ENCODE results near the gene OST4.

GRCh38 chr2:27077231-27077630 is 5.8 kb upstream of the OST4 start:
- TF ChIP-seq CTCF (IDR thresholded peaks at IDR 0.05; ENCODE audit: low read depth, low read length) (no peak), EZH2phosphoT487 (IDR thresholded peaks at IDR 0.05; ENCODE audit: low read depth) (no peak)
